ENCODE measurements around the gene TSHZ1. TPM values are rescaled to one million over a fixed set of nuclear protein-coding genes. Genes with fewer than 3 reads are reported as not detected.

TSHZ1 gene
- polyA plus RNA-seq, 1 of the 3 experiments (the other 2 are of a cell fraction), result 2.6 TPM

DNA sequence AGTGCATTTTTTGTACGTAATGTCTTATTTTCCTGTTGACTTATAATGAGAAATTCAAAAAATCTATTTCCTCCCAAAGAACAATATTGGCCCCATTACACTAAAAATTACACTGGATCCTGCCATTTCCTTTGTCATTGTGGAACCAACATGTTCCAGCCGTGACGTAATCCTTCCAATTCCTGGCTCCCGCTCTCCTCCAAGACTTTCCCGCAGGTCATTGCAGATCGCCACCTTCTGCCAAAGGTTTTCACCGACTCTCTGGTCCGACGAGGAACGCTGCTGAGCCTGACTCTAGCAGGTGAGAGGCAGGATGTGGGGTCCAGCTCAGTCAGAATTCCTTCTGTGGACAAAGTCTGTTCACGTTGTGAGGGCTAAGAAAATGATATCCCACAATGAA is 39.7 kb upstream of the TSHZ1 start:
- H3K27ac ChIP-seq (ENCODE audit: low read depth in 2 of 2, low read length in 1 of 2), result no peak overlapping the region
- H3K4me1 ChIP-seq (ENCODE audit: control insufficient read depth in 1 of 2, insufficient read depth in 2 of 2, low read depth in 1 of 2, low read length in 1 of 2), result no peaks in the 10 kb centered on the region
- H3K36me3 ChIP-seq (replicated peaks in 1 of 2; ENCODE audit: control insufficient read depth in 1 of 2, insufficient read depth in 2 of 2, low read length in 1 of 2), result no peaks in the 10 kb centered on the region
- no peaks in the 10 kb centered on the region for H4K20me1 ChIP-seq (ENCODE audit: insufficient read depth)
- H3K4me3 ChIP-seq (ENCODE audit: low read depth in 2 of 2, low read length in 1 of 2), result no peak overlapping the region
- WGBS (ENCODE audit: low lambda C conversion rate), result 91% methylated on average over 11 of the region's 11 CpGs
- no peak overlapping the region for H2AFZ ChIP-seq (ENCODE audit: low read depth)
- H3K27me3 ChIP-seq (ENCODE audit: insufficient read depth), result no peaks in the 10 kb centered on the region
- H3F3A ChIP-seq (replicated peaks; ENCODE audit: insufficient read depth), result no peaks in the 10 kb centered on the region
- H3K4me2 ChIP-seq, result no peak overlapping the region
- H3K9me2 ChIP-seq, result no peaks in the 10 kb centered on the region
- POLR2A ChIA-PET, result no interaction called here
- no peak overlapping the region for H3K9ac ChIP-seq
- TF ChIP-seq TCF12 (IDR thresholded peaks at IDR 0.05) (no peak), EP300 (IDR thresholded peaks at IDR 0.05; ENCODE audit: borderline replicate concordance in 1 of 2, low read depth in 1 of 2, low read length in 1 of 2) (no peak), TEAD4 (IDR thresholded peaks at IDR 0.05; ENCODE audit: borderline replicate concordance, insufficient read depth) (no peak), JUND (IDR thresholded peaks at IDR 0.05) (no peak), FOXJ3 (CRISPR knock-in tag; IDR thresholded peaks at IDR 0.05) (no peak), RCOR1 (IDR thresholded peaks at IDR 0.05; ENCODE audit: low read length) (no peak), MXI1 (IDR thresholded peaks at IDR 0.05; ENCODE audit: low read depth, low read length) (no peak)
- TF ChIP-seq, protein P1, sequence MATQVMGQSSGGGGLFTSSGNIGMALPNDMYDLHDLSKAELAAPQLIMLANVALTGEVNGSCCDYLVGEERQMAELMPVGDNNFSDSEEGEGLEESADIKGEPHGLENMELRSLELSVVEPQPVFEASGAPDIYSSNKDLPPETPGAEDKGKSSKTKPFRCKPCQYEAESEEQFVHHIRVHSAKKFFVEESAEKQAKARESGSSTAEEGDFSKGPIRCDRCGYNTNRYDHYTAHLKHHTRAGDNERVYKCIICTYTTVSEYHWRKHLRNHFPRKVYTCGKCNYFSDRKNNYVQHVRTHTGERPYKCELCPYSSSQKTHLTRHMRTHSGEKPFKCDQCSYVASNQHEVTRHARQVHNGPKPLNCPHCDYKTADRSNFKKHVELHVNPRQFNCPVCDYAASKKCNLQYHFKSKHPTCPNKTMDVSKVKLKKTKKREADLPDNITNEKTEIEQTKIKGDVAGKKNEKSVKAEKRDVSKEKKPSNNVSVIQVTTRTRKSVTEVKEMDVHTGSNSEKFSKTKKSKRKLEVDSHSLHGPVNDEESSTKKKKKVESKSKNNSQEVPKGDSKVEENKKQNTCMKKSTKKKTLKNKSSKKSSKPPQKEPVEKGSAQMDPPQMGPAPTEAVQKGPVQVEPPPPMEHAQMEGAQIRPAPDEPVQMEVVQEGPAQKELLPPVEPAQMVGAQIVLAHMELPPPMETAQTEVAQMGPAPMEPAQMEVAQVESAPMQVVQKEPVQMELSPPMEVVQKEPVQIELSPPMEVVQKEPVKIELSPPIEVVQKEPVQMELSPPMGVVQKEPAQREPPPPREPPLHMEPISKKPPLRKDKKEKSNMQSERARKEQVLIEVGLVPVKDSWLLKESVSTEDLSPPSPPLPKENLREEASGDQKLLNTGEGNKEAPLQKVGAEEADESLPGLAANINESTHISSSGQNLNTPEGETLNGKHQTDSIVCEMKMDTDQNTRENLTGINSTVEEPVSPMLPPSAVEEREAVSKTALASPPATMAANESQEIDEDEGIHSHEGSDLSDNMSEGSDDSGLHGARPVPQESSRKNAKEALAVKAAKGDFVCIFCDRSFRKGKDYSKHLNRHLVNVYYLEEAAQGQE (IDR thresholded peaks at IDR 0.05; ENCODE audit: low read depth, low read length), result no peak
- TF ChIP-seq, protein P2, sequence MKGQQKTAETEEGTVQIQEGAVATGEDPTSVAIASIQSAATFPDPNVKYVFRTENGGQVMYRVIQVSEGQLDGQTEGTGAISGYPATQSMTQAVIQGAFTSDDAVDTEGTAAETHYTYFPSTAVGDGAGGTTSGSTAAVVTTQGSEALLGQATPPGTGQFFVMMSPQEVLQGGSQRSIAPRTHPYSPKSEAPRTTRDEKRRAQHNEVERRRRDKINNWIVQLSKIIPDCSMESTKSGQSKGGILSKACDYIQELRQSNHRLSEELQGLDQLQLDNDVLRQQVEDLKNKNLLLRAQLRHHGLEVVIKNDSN (IDR thresholded peaks at IDR 0.05; ENCODE audit: borderline replicate concordance, low read depth), result no peak
- DNase-seq, result no peak
- CTCF ChIA-PET, result interaction anchor here (1.0 kb wide), 1 partner anchor 18 kb away, joined by 3 read pairs; no protein-coding TSS in a partner anchor
- no peaks in the 10 kb centered on the region for H3K9me3 ChIP-seq
- H3K79me2 ChIP-seq (ENCODE audit: insufficient read depth), result no peaks in the 10 kb centered on the region

DNA sequence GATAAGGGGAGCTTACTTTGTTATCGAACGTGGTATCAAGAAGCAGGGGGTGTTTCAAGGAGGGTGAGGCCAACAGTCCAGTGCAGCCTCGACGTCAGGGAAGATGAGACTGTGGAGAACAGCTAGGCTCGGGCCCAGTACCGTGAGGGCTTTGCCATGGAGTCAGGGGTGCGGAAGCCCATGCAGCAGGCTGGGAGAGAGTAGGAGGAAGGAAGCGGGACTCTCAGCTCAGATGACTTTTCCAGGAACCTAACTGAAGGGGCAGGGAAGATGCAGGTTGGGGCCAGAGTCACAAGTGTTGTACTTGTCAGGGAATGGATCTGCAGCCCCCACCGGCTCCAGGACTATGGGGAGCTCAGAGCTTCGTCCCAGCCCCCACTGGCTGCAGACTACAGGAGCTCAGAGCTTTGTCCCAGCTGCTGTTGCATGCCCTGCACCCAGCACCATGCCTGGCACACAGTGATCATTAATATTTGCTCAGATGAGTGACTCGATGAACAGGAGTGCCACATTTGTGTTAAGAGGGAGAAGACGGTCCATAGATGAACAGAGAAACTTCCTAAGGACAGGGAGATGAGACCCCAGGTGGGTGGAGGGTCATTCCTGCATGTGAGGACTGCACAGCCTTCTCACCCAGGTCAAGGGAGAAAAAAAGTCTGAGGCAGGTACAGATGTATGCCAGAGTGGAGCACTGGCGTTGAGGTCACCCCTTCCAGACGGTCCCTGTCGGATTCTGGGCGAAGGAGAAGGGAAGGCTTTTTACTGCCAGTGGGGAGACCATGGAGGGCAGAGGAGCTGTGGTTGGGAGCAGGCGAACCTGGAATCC is 38.1 kb upstream of the TSHZ1 start:
- no peak for DNase-seq
- ChIA-PET CTCF (interaction anchor here (1.1 kb wide), 1 partner anchor 14 kb away, joined by 3 read pairs; no protein-coding TSS in a partner anchor), POLR2A (no interaction called here)
- TF ChIP-seq, protein P3, sequence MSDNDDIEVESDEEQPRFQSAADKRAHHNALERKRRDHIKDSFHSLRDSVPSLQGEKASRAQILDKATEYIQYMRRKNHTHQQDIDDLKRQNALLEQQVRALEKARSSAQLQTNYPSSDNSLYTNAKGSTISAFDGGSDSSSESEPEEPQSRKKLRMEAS (IDR thresholded peaks at IDR 0.05; ENCODE audit: low read depth), result no peak
- no peak for TF ChIP-seq TCF12 (IDR thresholded peaks at IDR 0.05)
- TF ChIP-seq, protein P4, sequence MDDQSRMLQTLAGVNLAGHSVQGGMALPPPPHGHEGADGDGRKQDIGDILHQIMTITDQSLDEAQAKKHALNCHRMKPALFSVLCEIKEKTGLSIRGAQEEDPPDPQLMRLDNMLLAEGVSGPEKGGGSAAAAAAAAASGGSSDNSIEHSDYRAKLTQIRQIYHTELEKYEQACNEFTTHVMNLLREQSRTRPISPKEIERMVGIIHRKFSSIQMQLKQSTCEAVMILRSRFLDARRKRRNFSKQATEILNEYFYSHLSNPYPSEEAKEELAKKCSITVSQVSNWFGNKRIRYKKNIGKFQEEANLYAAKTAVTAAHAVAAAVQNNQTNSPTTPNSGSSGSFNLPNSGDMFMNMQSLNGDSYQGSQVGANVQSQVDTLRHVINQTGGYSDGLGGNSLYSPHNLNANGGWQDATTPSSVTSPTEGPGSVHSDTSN (IDR thresholded peaks at IDR 0.05), result no peak
- no peak for TF ChIP-seq RFX5 (IDR thresholded peaks at IDR 0.05; ENCODE audit: low read length)
- no peak for TF ChIP-seq NFIC (IDR thresholded peaks at IDR 0.05; ENCODE audit: borderline replicate concordance)
- TF ChIP-seq CHD2 (IDR thresholded peaks at IDR 0.05; ENCODE audit: low read length, partially characterized antibody), result no peak
- TF ChIP-seq, protein P2 (IDR thresholded peaks at IDR 0.05; ENCODE audit: borderline replicate concordance, low read depth), result no peak
- no peak for TF ChIP-seq FOSL2 (IDR thresholded peaks at IDR 0.05; ENCODE audit: borderline replicate concordance, low read depth)
- TF ChIP-seq, protein P5, sequence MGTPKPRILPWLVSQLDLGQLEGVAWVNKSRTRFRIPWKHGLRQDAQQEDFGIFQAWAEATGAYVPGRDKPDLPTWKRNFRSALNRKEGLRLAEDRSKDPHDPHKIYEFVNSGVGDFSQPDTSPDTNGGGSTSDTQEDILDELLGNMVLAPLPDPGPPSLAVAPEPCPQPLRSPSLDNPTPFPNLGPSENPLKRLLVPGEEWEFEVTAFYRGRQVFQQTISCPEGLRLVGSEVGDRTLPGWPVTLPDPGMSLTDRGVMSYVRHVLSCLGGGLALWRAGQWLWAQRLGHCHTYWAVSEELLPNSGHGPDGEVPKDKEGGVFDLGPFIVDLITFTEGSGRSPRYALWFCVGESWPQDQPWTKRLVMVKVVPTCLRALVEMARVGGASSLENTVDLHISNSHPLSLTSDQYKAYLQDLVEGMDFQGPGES (IDR thresholded peaks at IDR 0.05; ENCODE audit: low read depth, low read length), result no peak
- no peak for TF ChIP-seq NRF1 (IDR thresholded peaks at IDR 0.05; ENCODE audit: low read depth, low read length)
- no peak for TF ChIP-seq RAD21 (IDR thresholded peaks at IDR 0.05; ENCODE audit: low read length)
- no peak for TF ChIP-seq POLR2AphosphoS5 (IDR thresholded peaks at IDR 0.05; ENCODE audit: low read depth, low read length)
- Histone ChIP-seq H3K4me3 (ENCODE audit: low read depth in 2 of 2, low read length in 1 of 2) (no peak overlapping the region), H3K9me3 (no peaks in the 10 kb centered on the region), H3F3A (replicated peaks; ENCODE audit: insufficient read depth) (no peaks in the 10 kb centered on the region), H3K9me2 (no peaks in the 10 kb centered on the region), H3K27ac (ENCODE audit: low read depth in 2 of 2, low read length in 1 of 2) (no peak overlapping the region), H3K79me2 (ENCODE audit: insufficient read depth) (no peaks in the 10 kb centered on the region), H3K27me3 (ENCODE audit: insufficient read depth) (no peaks in the 10 kb centered on the region), H3K9ac (no peak overlapping the region), H3K36me3 (replicated peaks in 1 of 2; ENCODE audit: control insufficient read depth in 1 of 2, insufficient read depth in 2 of 2, low read length in 1 of 2) (no peaks in the 10 kb centered on the region), H3K4me2 (no peak overlapping the region), H3K4me1 (ENCODE audit: control insufficient read depth in 1 of 2, insufficient read depth in 2 of 2, low read depth in 1 of 2, low read length in 1 of 2) (no peaks in the 10 kb centered on the region), H4K20me1 (ENCODE audit: insufficient read depth) (no peaks in the 10 kb centered on the region), H2AFZ (ENCODE audit: low read depth) (no peak overlapping the region)
- 78% methylated on average over 17 of the region's 17 CpGs for WGBS (ENCODE audit: low lambda C conversion rate)

Data from SK-N-SH (cell line).